Hippocampal formation (tissue), 2 donors: Measurements from ENCODE around the gene C7orf57.
A peak's percentile ranks its signal among the peaks of the same experiment; 100 is the strongest.

ENCODE experiments used
- DNase-seq, 2 donors: peaks; one replicate each; lab custom pipeline; 2025; lab: John Stamatoyannopoulos, UW

C7orf57 gene

GRCh38 chr7:48109848-48110663 lies 74.7 kb downstream of the C7orf57 start:
- DNase-seq = peak; percentile 27 to 50

GRCh38 chr7:48110868-48111267 lies 75.5 kb downstream of the C7orf57 start:
- no peak for DNase-seq
